ENCODE results near the gene CDKN2B.

Gene CDKN2B

GRCh38 chr9:21969951-21970799 lies 38.9 kb downstream of the CDKN2B start:
- no peak overlapping the region for H3K4me3 ChIP-seq (ENCODE audit: low read depth, low read length)
- peaks cover 26% of the 10 kb centered on the region for H3K36me3 ChIP-seq
- H3K9me3 ChIP-seq (ENCODE audit: severe bottlenecking) = no peaks in the 10 kb centered on the region
- no peak for DNase-seq
- H3K27me3 ChIP-seq (ENCODE audit: insufficient read depth, low read depth, severe bottlenecking) = no peaks in the 10 kb centered on the region
- no peak for TF ChIP-seq CTCF (IDR thresholded peaks at IDR 0.05; ENCODE audit: low read depth, low read length)
- no peak overlapping the region for H3K27ac ChIP-seq

- Histone ChIP-seq H3K36me3 (peaks cover 26% of the 10 kb centered on the region), H3K27ac (no peak overlapping the region), H3K27me3 (ENCODE audit: insufficient read depth, low read depth, severe bottlenecking) (no peaks in the 10 kb centered on the region), H3K9me3 (ENCODE audit: severe bottlenecking) (no peaks in the 10 kb centered on the region), H3K4me3 (ENCODE audit: low read depth, low read length) (no peak overlapping the region)
- DNase-seq = no peak
- TF ChIP-seq CTCF (IDR thresholded peaks at IDR 0.05; ENCODE audit: low read depth, low read length) = no peak
Measured at GRCh38 chr9:21969011-21969940, 39.8 kb downstream of the CDKN2B start.

GRCh38 chr9:21968331-21969010 lies 40.6 kb downstream of the CDKN2B start:
- Histone ChIP-seq H3K9me3 (ENCODE audit: severe bottlenecking) (no peaks in the 10 kb centered on the region), H3K4me3 (ENCODE audit: low read depth, low read length) (no peak overlapping the region)
- no peak for DNase-seq

GRCh38 chr9:21967702-21968101 lies 41.4 kb downstream of the CDKN2B start:
- Histone ChIP-seq H3K27ac (no peak overlapping the region), H3K27me3 (ENCODE audit: insufficient read depth, low read depth, severe bottlenecking) (no peaks in the 10 kb centered on the region), H3K4me3 (ENCODE audit: low read depth, low read length) (no peak overlapping the region), H3K9me3 (ENCODE audit: severe bottlenecking) (no peaks in the 10 kb centered on the region), H3K36me3 (peaks cover 26% of the 10 kb centered on the region)
- no peak for TF ChIP-seq CTCF (IDR thresholded peaks at IDR 0.05; ENCODE audit: low read depth, low read length)
- DNase-seq = no peak

More at GRCh38 chr9:21968331-21969010, 40.6 kb downstream of the CDKN2B start:
- Histone ChIP-seq H3K27ac (no peak overlapping the region), H3K27me3 (ENCODE audit: insufficient read depth, low read depth, severe bottlenecking) (no peaks in the 10 kb centered on the region), H3K36me3 (peaks cover 26% of the 10 kb centered on the region)
- no peak for TF ChIP-seq CTCF (IDR thresholded peaks at IDR 0.05; ENCODE audit: low read depth, low read length)

- peaks cover 26% of the 10 kb centered on the region for H3K36me3 ChIP-seq
- no peak overlapping the region for H3K4me3 ChIP-seq (ENCODE audit: low read depth, low read length)
- DNase-seq = no peak
- H3K27me3 ChIP-seq (ENCODE audit: insufficient read depth, low read depth, severe bottlenecking) = no peaks in the 10 kb centered on the region
- H3K27ac ChIP-seq = no peak overlapping the region
- TF ChIP-seq CTCF (IDR thresholded peaks at IDR 0.05; ENCODE audit: low read depth, low read length) = no peak
- no peaks in the 10 kb centered on the region for H3K9me3 ChIP-seq (ENCODE audit: severe bottlenecking)
Measured at GRCh38 chr9:21967169-21967568, 41.9 kb downstream of the CDKN2B start.
